Endothelial cell of umbilical vein (primary cell): ENCODE results near the gene C3orf70. TPM values are rescaled to one million over a fixed set of nuclear protein-coding genes. Genes with fewer than 3 reads are reported as not detected.

ENCODE experiments used
- BruUV-seq: library from RNA; stranded (reverse); fragments of 400-500 nt; replicated peaks from 2 replicates; lab custom pipeline; 2021; lab: Mats Ljungman, UMichigan
- CTCF ChIA-PET: fragments of 300-600, 350-600 bp; sonication (Branson Sonifier 250); formaldehyde crosslinking; loops from one replicate; lab custom pipeline; 2021; ENCODE audit warnings: antibody characterized with exemption, inconsistent platforms; lab: Charles Lee
- POLR2A ChIA-PET: fragments of 300-600, 350-600 bp; sonication (Branson Sonifier 250); formaldehyde crosslinking; loops from one replicate; lab custom pipeline; 2021; ENCODE audit warnings: antibody characterized with exemption, inconsistent platforms; lab: Charles Lee
- DNase-seq: peaks from one replicate; pipeline ENCODE4 v3.0.0-alpha.2; 2011; ENCODE audit warnings: low read depth, low spot score
- FAIRE-seq: peaks from 2 replicates; lab custom pipeline; 2011; peaks lifted over from hg19 to GRCh38; lab: Jason Lieb, UNC
- H2AFZ ChIP-seq: 2 replicates; pipeline ENCODE4 v1.6.0; 2012; ENCODE audit warnings: low read depth, low read length, control low read depth, inconsistent platforms
- H3K27ac ChIP-seq: 2 replicates; pipeline ENCODE4 v1.5.1; 2011; ENCODE audit warnings: low read depth, mild to moderate bottlenecking, control low read depth, low read length, moderate library complexity; ENCODE audit not compliant: insufficient read depth
- H3K27me3 ChIP-seq, 2 experiments: 2 replicates each; pipeline versions ENCODE4 v1.6.0 to v1.6.1; 2011; ENCODE audit warnings: low read length in 2 of 2, mixed read lengths in 1 of 2; ENCODE audit not compliant: control insufficient read depth in 2 of 2, insufficient read depth in 2 of 2
- H3K36me3 ChIP-seq, 2 experiments: 2 replicates in 1 of 2; 3 replicates in 1 of 2; pipeline ENCODE4 v1.5.1; 2011; ENCODE audit warnings: low read length in 2 of 2, mild to moderate bottlenecking in 1 of 2, moderate library complexity in 1 of 2; ENCODE audit not compliant: control insufficient read depth in 2 of 2, insufficient read depth in 2 of 2; ENCODE audit errors: extremely low read depth in 1 of 2
- H3K4me1 ChIP-seq: 3 replicates; pipeline ENCODE4 v1.5.1; 2011; ENCODE audit warnings: mild to moderate bottlenecking, low read length; ENCODE audit not compliant: control insufficient read depth, insufficient read depth; ENCODE audit errors: extremely low read depth
- H3K4me2 ChIP-seq: 2 replicates; pipeline ENCODE4 v1.6.1; 2011; ENCODE audit warnings: low read length, control low read depth, mixed read lengths; ENCODE audit not compliant: insufficient read depth
- H3K4me3 ChIP-seq, 3 experiments: fragments of 200-600 bp in 1 of 3; sonication (generic), shearing (Covaris generic) in 1 of 3; replicated peaks in 1 of 3; 2 replicates each; pipeline ENCODE4 v1.5.1; 2011 to 2016; ENCODE audit warnings: control low read depth in 3 of 3, low read length in 3 of 3, mild to moderate bottlenecking in 2 of 3, inconsistent platforms in 1 of 3, low read depth in 1 of 3, moderate library complexity in 1 of 3; ENCODE audit not compliant: insufficient read depth in 1 of 3
- H3K79me2 ChIP-seq: 2 replicates; pipeline ENCODE4 v1.6.0; 2012; ENCODE audit warnings: low read length, inconsistent platforms; ENCODE audit not compliant: control insufficient read depth, insufficient read depth
- H3K9ac ChIP-seq: replicated peaks from 2 replicates; pipeline ENCODE3; 2011; ENCODE audit warnings: low read length, control low read depth; ENCODE audit not compliant: insufficient read depth; ENCODE audit errors: extremely low read depth
- H3K9me1 ChIP-seq: replicated peaks from 3 replicates; pipeline ENCODE4 v1.6.0; 2011; ENCODE audit warnings: mild to moderate bottlenecking, low read length; ENCODE audit not compliant: control insufficient read depth, insufficient read depth; ENCODE audit errors: extremely low read depth
- H3K9me3 ChIP-seq: replicated peaks from 2 replicates; pipeline ENCODE4 v1.5.1; 2012; ENCODE audit warnings: low read length, inconsistent platforms; ENCODE audit not compliant: control insufficient read depth, insufficient read depth
- H4K20me1 ChIP-seq: replicated peaks from 2 replicates; pipeline ENCODE3; 2011; ENCODE audit warnings: mild to moderate bottlenecking, low read length; ENCODE audit not compliant: control insufficient read depth, insufficient read depth; ENCODE audit errors: extremely low read depth
- JUN ChIP-seq: IDR thresholded peaks from 2 replicates; pipeline ENCODE4 v1.6.1; 2011; ENCODE audit warnings: borderline replicate concordance, low read depth; ENCODE audit not compliant: insufficient read length, insufficient read depth
- dilution Hi-C: fragments of 300-500 bp; cut with MboI; formaldehyde crosslinking; loops from one replicate; pipeline ENCODE4 v1.15.0; 2019; ENCODE audit warnings: low sequenced_read_pairs; ENCODE audit not compliant: extremely low pct_ligation_motif_present
- intact Hi-C: fragments of 100-400 bp; cut with micrococcal nuclease; formaldehyde crosslinking; loops from one replicate; pipeline ENCODE4 v1.10.0; 2022
- polyA plus RNA-seq, 4 experiments: library from polyadenylated mRNA; depleted of rRNA in 3 of 4; stranded (reverse) in 3 of 4; unstranded in 1 of 4; fragments of >200 nt; gene quantifications; 2 replicates each; pipeline versions ENCODE4 v1.2.1 to v1.2.3, GENCODE V29; 2011 to 2012; ENCODE audit warnings: missing spikeins in 1 of 4
- total RNA-seq: library from RNA; stranded (reverse); gene quantifications from 2 replicates; pipeline ENCODE4 v1.2.3, GENCODE V29; 2021
- TF ChIP-seq, protein P1 (sequence below), 2 donors: IDR thresholded peaks; 1 replicate in 1 of 2; 2 replicates in 1 of 2; pipeline ENCODE4 v1.5.1; 2011; ENCODE audit warnings: low read length in 2 of 2, mild to moderate bottlenecking in 2 of 2, moderate library complexity in 2 of 2, control low read depth in 1 of 2, inconsistent platforms in 1 of 2, low read depth in 1 of 2; ENCODE audit not compliant: insufficient read depth in 1 of 2; ENCODE audit errors: extremely low read depth in 1 of 2

C3orf70 gene
- total and polyA plus RNA-seq, 2 donors (not counting 3 experiments of a cell fraction or from before 2014, with no cell fraction given) = 0.08 to 0.20 TPM

DNA sequence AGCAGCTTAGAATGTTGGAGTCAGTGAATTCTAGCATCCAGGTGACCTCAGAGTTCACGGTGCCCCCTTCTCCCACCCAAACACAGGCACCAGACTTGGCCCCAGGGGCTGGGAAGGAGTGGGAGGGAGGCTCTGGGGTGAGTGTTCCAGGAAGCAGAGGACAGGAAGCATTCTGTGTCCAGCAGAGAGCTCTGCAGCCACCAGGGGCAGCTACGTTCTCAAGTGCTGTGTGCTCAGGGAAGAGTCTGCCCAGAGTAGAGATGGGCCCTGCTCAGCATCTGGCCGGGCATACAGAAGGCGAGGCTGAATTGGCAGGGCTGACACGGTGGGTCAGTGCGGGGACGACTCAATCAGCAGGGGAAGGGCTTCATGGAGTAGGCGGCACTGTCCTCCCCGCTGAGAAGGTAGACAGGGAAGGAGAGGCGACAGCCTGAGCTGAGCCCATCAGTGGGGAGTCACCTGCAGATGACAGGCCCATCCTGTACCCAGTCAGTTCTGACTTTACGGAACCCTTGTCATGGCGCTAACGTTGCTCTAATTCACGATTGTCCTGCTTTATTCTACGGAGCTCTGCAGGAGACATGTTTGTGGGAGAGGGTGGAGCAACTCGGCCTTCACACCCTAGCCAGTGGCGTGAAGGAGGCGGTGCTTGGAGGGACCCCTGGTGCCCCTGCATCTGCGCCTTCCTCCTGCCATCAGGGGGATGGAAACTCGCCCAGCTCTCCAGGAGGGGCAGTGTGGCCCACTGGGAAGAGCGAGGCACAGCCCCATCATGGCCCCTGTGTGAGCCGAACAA lies 82.2 kb downstream of the C3orf70 start:
- Histone ChIP-seq H3K4me2 (no peak overlapping the region), H3K9ac (no peak overlapping the region), H3K9me3 (no peaks in the 10 kb centered on the region), H4K20me1 (no peaks in the 10 kb centered on the region), H3K27ac (no peak overlapping the region), H3K36me3 (no peaks in the 10 kb centered on the region), H2AFZ (no peak overlapping the region), H3K79me2 (no peaks in the 10 kb centered on the region), H3K27me3 (no peaks in the 10 kb centered on the region), H3K9me1 (no peaks in the 10 kb centered on the region), H3K4me1 (no peaks in the 10 kb centered on the region), H3K4me3 (no peak overlapping the region)
- DNase-seq (peak; percentile 18), FAIRE-seq (no peak)
- POLR2A ChIA-PET = no interaction called here
- TF ChIP-seq JUN = no peak
- TF ChIP-seq, protein P1, sequence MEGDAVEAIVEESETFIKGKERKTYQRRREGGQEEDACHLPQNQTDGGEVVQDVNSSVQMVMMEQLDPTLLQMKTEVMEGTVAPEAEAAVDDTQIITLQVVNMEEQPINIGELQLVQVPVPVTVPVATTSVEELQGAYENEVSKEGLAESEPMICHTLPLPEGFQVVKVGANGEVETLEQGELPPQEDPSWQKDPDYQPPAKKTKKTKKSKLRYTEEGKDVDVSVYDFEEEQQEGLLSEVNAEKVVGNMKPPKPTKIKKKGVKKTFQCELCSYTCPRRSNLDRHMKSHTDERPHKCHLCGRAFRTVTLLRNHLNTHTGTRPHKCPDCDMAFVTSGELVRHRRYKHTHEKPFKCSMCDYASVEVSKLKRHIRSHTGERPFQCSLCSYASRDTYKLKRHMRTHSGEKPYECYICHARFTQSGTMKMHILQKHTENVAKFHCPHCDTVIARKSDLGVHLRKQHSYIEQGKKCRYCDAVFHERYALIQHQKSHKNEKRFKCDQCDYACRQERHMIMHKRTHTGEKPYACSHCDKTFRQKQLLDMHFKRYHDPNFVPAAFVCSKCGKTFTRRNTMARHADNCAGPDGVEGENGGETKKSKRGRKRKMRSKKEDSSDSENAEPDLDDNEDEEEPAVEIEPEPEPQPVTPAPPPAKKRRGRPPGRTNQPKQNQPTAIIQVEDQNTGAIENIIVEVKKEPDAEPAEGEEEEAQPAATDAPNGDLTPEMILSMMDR (IDR thresholded peaks at IDR 0.05; ENCODE audit: extremely low read depth in 1 of 2, insufficient read depth in 1 of 2, low read depth in 1 of 2, low read length in 2 of 2) = peak; percentile 29 to 55
- no TSS peak for BruUV-seq
- intact Hi-C loops (loop anchor here (1.0 kb wide), 1 partner anchor 195 kb away; no protein-coding TSS in a partner anchor), dilution Hi-C loops (no loop called here)
- CTCF ChIA-PET = interaction anchor here (0.6 to 1.5 kb wide), 14 partner anchors 10 to 509 kb away, joined by 3 to 30 read pairs (median 3); partner anchors contain the start of gene EPHB3
